RWPE2 (cell line): ENCODE data around the gene BTBD9.

Experiments used
- ATAC-seq: fragments of 200-7000 bp; cut with Tn5 transposase; 3 replicates; pipeline ENCODE4 v1.9.1; 2021; ENCODE audit warnings: low read depth
- DNase-seq: peaks from one replicate; pipeline ENCODE4 v3.0.0-alpha.2; 2020; ENCODE audit warnings: low spot score
- H3K27ac ChIP-seq: fragments of 450-650 bp; 2 replicates; pipeline ENCODE4 v1.5.1; 2017; ENCODE audit warnings: mild to moderate bottlenecking; ENCODE audit not compliant: poor library complexity, severe bottlenecking
- H3K27me3 ChIP-seq: fragments of 250-450 bp; sonication (Bioruptor Pico); 2 replicates; pipeline ENCODE4 v1.5.1; 2021; ENCODE audit warnings: mild to moderate bottlenecking, moderate library complexity; ENCODE audit not compliant: insufficient read depth, poor library complexity, severe bottlenecking
- H3K36me3 ChIP-seq: fragments of 250-450 bp; sonication (Bioruptor Pico); 2 replicates; pipeline ENCODE4 v1.5.1; 2020; ENCODE audit warnings: low read depth, mild to moderate bottlenecking, moderate library complexity
- H3K4me1 ChIP-seq: fragments of 250-450 bp; sonication (Bioruptor Pico); 2 replicates; pipeline ENCODE4 v1.5.1; 2021; ENCODE audit warnings: mild to moderate bottlenecking, moderate library complexity; ENCODE audit not compliant: insufficient read depth, poor library complexity, severe bottlenecking
- H3K4me3 ChIP-seq: fragments of 250-450 bp; sonication (Bioruptor Pico); 2 replicates; pipeline ENCODE4 v1.5.1; 2021; ENCODE audit warnings: mild to moderate bottlenecking, moderate library complexity; ENCODE audit not compliant: severe bottlenecking
- H3K9me3 ChIP-seq: fragments of 250-450 bp; sonication (Bioruptor Pico); 2 replicates; pipeline ENCODE4 v1.5.1; 2021; ENCODE audit warnings: mild to moderate bottlenecking, moderate library complexity; ENCODE audit not compliant: severe bottlenecking
- TF ChIP-seq, protein P1 (sequence below): fragments of 450-650 bp; IDR thresholded peaks from one replicate; pipeline ENCODE4 v1.5.1; 2017; ENCODE audit warnings: mild to moderate bottlenecking, moderate library complexity; ENCODE audit not compliant: poor library complexity, severe bottlenecking

Gene BTBD9

GRCh38 chr6:38549795-38550194, 89.9 kb downstream of the BTBD9 start:
- Histone ChIP-seq H3K9me3 (no peaks in the 10 kb centered on the region), H3K36me3 (no peaks in the 10 kb centered on the region), H3K27me3 (no peaks in the 10 kb centered on the region), H3K4me3 (no peak overlapping the region), H3K4me1 (no peaks in the 10 kb centered on the region), H3K27ac (no peak overlapping the region)
- TF ChIP-seq, protein P1, sequence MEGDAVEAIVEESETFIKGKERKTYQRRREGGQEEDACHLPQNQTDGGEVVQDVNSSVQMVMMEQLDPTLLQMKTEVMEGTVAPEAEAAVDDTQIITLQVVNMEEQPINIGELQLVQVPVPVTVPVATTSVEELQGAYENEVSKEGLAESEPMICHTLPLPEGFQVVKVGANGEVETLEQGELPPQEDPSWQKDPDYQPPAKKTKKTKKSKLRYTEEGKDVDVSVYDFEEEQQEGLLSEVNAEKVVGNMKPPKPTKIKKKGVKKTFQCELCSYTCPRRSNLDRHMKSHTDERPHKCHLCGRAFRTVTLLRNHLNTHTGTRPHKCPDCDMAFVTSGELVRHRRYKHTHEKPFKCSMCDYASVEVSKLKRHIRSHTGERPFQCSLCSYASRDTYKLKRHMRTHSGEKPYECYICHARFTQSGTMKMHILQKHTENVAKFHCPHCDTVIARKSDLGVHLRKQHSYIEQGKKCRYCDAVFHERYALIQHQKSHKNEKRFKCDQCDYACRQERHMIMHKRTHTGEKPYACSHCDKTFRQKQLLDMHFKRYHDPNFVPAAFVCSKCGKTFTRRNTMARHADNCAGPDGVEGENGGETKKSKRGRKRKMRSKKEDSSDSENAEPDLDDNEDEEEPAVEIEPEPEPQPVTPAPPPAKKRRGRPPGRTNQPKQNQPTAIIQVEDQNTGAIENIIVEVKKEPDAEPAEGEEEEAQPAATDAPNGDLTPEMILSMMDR: no peak
- ATAC-seq (no peak), DNase-seq (no peak)

GRCh38 chr6:38549180-38549579, 90.5 kb downstream of the BTBD9 start:
- Histone ChIP-seq H3K4me3 (no peak overlapping the region), H3K9me3 (no peaks in the 10 kb centered on the region), H3K36me3 (no peaks in the 10 kb centered on the region), H3K27ac (no peak overlapping the region), H3K4me1 (no peaks in the 10 kb centered on the region), H3K27me3 (no peaks in the 10 kb centered on the region)
- ATAC-seq (no peak), DNase-seq (no peak)
- TF ChIP-seq, protein P1: no peak

DNA sequence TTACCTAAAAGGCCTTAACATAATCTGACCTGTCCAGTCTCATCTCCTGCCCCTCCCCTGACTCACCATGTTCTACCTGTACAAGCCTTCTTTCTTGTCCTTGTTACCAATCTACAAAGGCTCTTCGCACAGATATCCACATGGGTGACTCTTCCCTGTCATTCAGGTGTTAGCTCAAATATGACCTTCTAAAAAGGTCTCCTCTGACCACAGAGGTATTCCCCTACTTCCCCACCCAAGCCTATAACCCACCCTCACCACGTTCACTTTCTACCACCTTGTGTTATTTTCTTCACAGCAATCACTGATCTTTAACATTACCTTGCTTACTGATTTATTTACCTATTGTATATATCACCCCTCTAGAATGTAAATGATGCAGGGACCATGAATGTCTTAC, 96.7 kb downstream of the BTBD9 start:
- H3K36me3 ChIP-seq: no peaks in the 10 kb centered on the region
- no peak for ATAC-seq
- no peak for DNase-seq
- no peaks in the 10 kb centered on the region for H3K27me3 ChIP-seq
- no peaks in the 10 kb centered on the region for H3K4me1 ChIP-seq
- no peak overlapping the region for H3K27ac ChIP-seq
- TF ChIP-seq, protein P1: no peak
- no peak overlapping the region for H3K4me3 ChIP-seq
- no peaks in the 10 kb centered on the region for H3K9me3 ChIP-seq

- H3K4me1 ChIP-seq: no peaks in the 10 kb centered on the region
- no peak overlapping the region for H3K27ac ChIP-seq
- TF ChIP-seq, protein P1: no peak
- no peaks in the 10 kb centered on the region for H3K9me3 ChIP-seq
- H3K36me3 ChIP-seq: no peaks in the 10 kb centered on the region
- ATAC-seq (no peak), DNase-seq (no peak)
- H3K4me3 ChIP-seq: no peak overlapping the region
- H3K27me3 ChIP-seq: no peaks in the 10 kb centered on the region
Measured at GRCh38 chr6:38542031-38542430, 97.7 kb downstream of the BTBD9 start.

GRCh38 chr6:38533064-38533463, 106.7 kb downstream of the BTBD9 start:
- Histone ChIP-seq H3K9me3 (no peaks in the 10 kb centered on the region), H3K27ac (no peak overlapping the region), H3K36me3 (no peaks in the 10 kb centered on the region), H3K4me3 (no peak overlapping the region), H3K4me1 (no peaks in the 10 kb centered on the region), H3K27me3 (no peaks in the 10 kb centered on the region)
- DNase-seq: no peak
- TF ChIP-seq, protein P1: no peak
- no peak for ATAC-seq
